HG03097 (cell line): ENCODE data around the gene ANKMY1.

Experiments
- ATAC-seq: cut with Tn5 transposase; IDR thresholded peaks from one replicate; pipeline ENCODE4 v1.9.1; 2021; ENCODE audit not compliant: unreplicated experiment, low FRiP score

Gene ANKMY1

GRCh38 chr2:240579771-240580614, 22.2 kb upstream of the ANKMY1 start:
- no peak for ATAC-seq

GRCh38 chr2:240579071-240579762, 21.4 kb upstream of the ANKMY1 start:
- ATAC-seq, result no peak

GRCh38 chr2:240578488-240578887, 20.7 kb upstream of the ANKMY1 start:
- ATAC-seq, result no peak

GRCh38 chr2:240578110-240578450, 20.3 kb upstream of the ANKMY1 start:
- ATAC-seq, result no peak

GRCh38 chr2:240577281-240578109, 19.7 kb upstream of the ANKMY1 start:
- no peak for ATAC-seq

GRCh38 chr2:240576436-240577205, 18.8 kb upstream of the ANKMY1 start:
- no peak for ATAC-seq

GRCh38 chr2:240576036-240576435, 18.2 kb upstream of the ANKMY1 start:
- ATAC-seq, result no peak

- ATAC-seq, result no peak
Measured at GRCh38 chr2:240575101-240575965, 17.5 kb upstream of the ANKMY1 start.

- ATAC-seq, result no peak
Measured at GRCh38 chr2:240574386-240575100, 16.8 kb upstream of the ANKMY1 start.

- no peak for ATAC-seq
Measured at GRCh38 chr2:240573516-240574385, 16.0 kb upstream of the ANKMY1 start.

GRCh38 chr2:240573071-240573515, 15.3 kb upstream of the ANKMY1 start:
- ATAC-seq, result no peak

GRCh38 chr2:240572141-240573031, 14.6 kb upstream of the ANKMY1 start:
- no peak for ATAC-seq

GRCh38 chr2:240571314-240571973, 13.7 kb upstream of the ANKMY1 start:
- ATAC-seq, result no peak

- no peak for ATAC-seq
Measured at GRCh38 chr2:240570531-240571313, 12.9 kb upstream of the ANKMY1 start.

- no peak for ATAC-seq
Measured at GRCh38 chr2:240569998-240570530, 12.3 kb upstream of the ANKMY1 start.
